Activated CD4-positive, alpha-beta T cell treated with anti-CD3 and anti-CD28 coated beads, Interleukin-2, Interleukin-6, amounts not matched to agents 100 ng/mL and 50 ng/mL, durations not matched to agents 16 hours and 8 hours (primary cell): ENCODE results near the gene OPA1.

Source experiments
- DNase-seq: peaks from one replicate; pipeline ENCODE4 v3.0.0-alpha.2; 2020

Gene OPA1

GRCh38 chr3:193592841-193593667 lies at the start of gene OPA1:
TSS of gene OPA1 (plus strand) at chr3:193593208. CDS start at chr3:193593378, 170 bp downstream.
- DNase-seq = peak; percentile 97

- no peak for DNase-seq
Measured at GRCh38 chr3:193544289-193544688, 48.7 kb upstream of the OPA1 start.

- no peak for DNase-seq
Measured at GRCh38 chr3:193545304-193545703, 47.7 kb upstream of the OPA1 start.

GRCh38 chr3:193546129-193546528 lies 46.9 kb upstream of the OPA1 start:
- no peak for DNase-seq

GRCh38 chr3:193548406-193548805 lies 44.6 kb upstream of the OPA1 start:
- DNase-seq = no peak

- no peak for DNase-seq
Measured at GRCh38 chr3:193552923-193553322, 40.1 kb upstream of the OPA1 start.

- no peak for DNase-seq
Measured at GRCh38 chr3:193553586-193553985, 39.4 kb upstream of the OPA1 start.

GRCh38 chr3:193554811-193555210 lies 38.2 kb upstream of the OPA1 start, which contains the start of gene ATP13A4:
TSS of gene ATP13A4 (minus strand) at chr3:193554895. CDS start at chr3:193554799, 96 bp downstream.
- no peak for DNase-seq

GRCh38 chr3:193556841-193557240 lies 36.2 kb upstream of the OPA1 start:
- DNase-seq = no peak

GRCh38 chr3:193559100-193559499 lies 33.9 kb upstream of the OPA1 start:
- DNase-seq = peak; percentile 28

- no peak for DNase-seq
Measured at GRCh38 chr3:193560091-193560490, 32.9 kb upstream of the OPA1 start.

- no peak for DNase-seq
Measured at GRCh38 chr3:193560870-193561269, 32.1 kb upstream of the OPA1 start.

GRCh38 chr3:193563426-193563825 lies 29.6 kb upstream of the OPA1 start:
- DNase-seq = no peak

- DNase-seq = no peak
Measured at GRCh38 chr3:193564012-193564411, 29.0 kb upstream of the OPA1 start.

GRCh38 chr3:193569119-193569518 lies 23.9 kb upstream of the OPA1 start:
- no peak for DNase-seq

- DNase-seq = peak; percentile 74
Measured at GRCh38 chr3:193572426-193572908, 20.5 kb upstream of the OPA1 start.

GRCh38 chr3:193573403-193574191 lies 19.4 kb upstream of the OPA1 start:
- no peak for DNase-seq

- no peak for DNase-seq
Measured at GRCh38 chr3:193574488-193575070, 18.4 kb upstream of the OPA1 start.

- no peak for DNase-seq
Measured at GRCh38 chr3:193585530-193585929, 7.5 kb upstream of the OPA1 start.

GRCh38 chr3:193586526-193586925 lies 6.5 kb upstream of the OPA1 start:
- no peak for DNase-seq

- DNase-seq = no peak
Measured at GRCh38 chr3:193589129-193589528, 3.9 kb upstream of the OPA1 start.

- no peak for DNase-seq
Measured at GRCh38 chr3:193589616-193590015, 3.4 kb upstream of the OPA1 start.

GRCh38 chr3:193590088-193590856 lies 2.7 kb upstream of the OPA1 start:
- DNase-seq = no peak
